H1 (cell line): ENCODE data around the gene ZNF808. TPM values are rescaled to one million over a fixed set of nuclear protein-coding genes. Genes with fewer than 3 reads are reported as not detected.

ENCODE experiments used
- CTCF ChIA-PET: fragments of 300-600 bp; sonication (Branson Sonifier 250); formaldehyde crosslinking; loops from one replicate; lab custom pipeline; 2021; ENCODE audit not compliant: partially characterized antibody; lab: Charles Lee
- POLR2A ChIA-PET: fragments of 300-600 bp; sonication (Branson Sonifier 250); formaldehyde crosslinking; loops from one replicate; lab custom pipeline; 2021; ENCODE audit warnings: inconsistent platforms; ENCODE audit not compliant: partially characterized antibody; lab: Charles Lee
- DNase-seq, 2 experiments: peaks; one replicate each; pipeline versions ENCODE4 v3.0.0 to v3.0.0-alpha.2; 2010 to 2022; ENCODE audit warnings: low spot score in 2 of 2, low read depth in 1 of 2, mixed read lengths in 1 of 2
- FAIRE-seq: peaks from 2 replicates; lab custom pipeline; 2011; peaks lifted over from hg19 to GRCh38; lab: Jason Lieb, UNC
- H2AFZ ChIP-seq: 2 replicates; pipeline ENCODE4 v1.8.1; 2012; ENCODE audit warnings: low read length, inconsistent platforms
- H2AK5ac ChIP-seq: 2 replicates; pipeline ENCODE4 v1.6.1; 2013; ENCODE audit warnings: low read depth, low read length
- H2BK120ac ChIP-seq: replicated peaks from 2 replicates; pipeline ENCODE3; 2013; ENCODE audit warnings: low read depth, low read length, inconsistent platforms
- H2BK12ac ChIP-seq: 2 replicates; pipeline ENCODE4 v1.6.1; 2013; ENCODE audit warnings: low read depth, low read length
- H2BK15ac ChIP-seq: 2 replicates; pipeline ENCODE4 v1.6.1; 2013; ENCODE audit warnings: low read length
- H2BK20ac ChIP-seq: 2 replicates; pipeline ENCODE4 v1.6.1; 2013; ENCODE audit warnings: low read length
- H2BK5ac ChIP-seq: 2 replicates; pipeline ENCODE4 v1.6.1; 2013; ENCODE audit warnings: low read depth, low read length
- H3K14ac ChIP-seq: 2 replicates; pipeline ENCODE4 v1.6.1; 2013; ENCODE audit warnings: inconsistent platforms; ENCODE audit not compliant: insufficient read length
- H3K18ac ChIP-seq: 2 replicates; pipeline ENCODE4 v1.6.1; 2013; ENCODE audit warnings: low read length; ENCODE audit errors: extremely low read depth
- H3K23ac ChIP-seq: 2 replicates; pipeline ENCODE4 v1.6.1; 2013; ENCODE audit warnings: inconsistent platforms; ENCODE audit not compliant: insufficient read length
- H3K23me2 ChIP-seq: 2 replicates; pipeline ENCODE4 v1.6.1; 2013; ENCODE audit warnings: low read depth, low read length
- H3K27ac ChIP-seq: 2 replicates; pipeline ENCODE4 v1.6.1; 2011; ENCODE audit warnings: low read depth, low read length, inconsistent platforms
- H3K27me3 ChIP-seq, 4 experiments: replicated peaks in 1 of 4; 1 replicate in 1 of 4; 2 replicates in 3 of 4; pipeline versions ENCODE4 v1.6.1 to v1.8.1; 2011 to 2013; ENCODE audit warnings: low read length in 3 of 4, mild to moderate bottlenecking in 3 of 4, inconsistent platforms in 2 of 4, mixed read lengths in 2 of 4, moderate library complexity in 1 of 4; ENCODE audit not compliant: control insufficient read depth in 3 of 4, insufficient read depth in 3 of 4; ENCODE audit errors: extremely low read depth in 1 of 4
- H3K36me3 ChIP-seq, 4 experiments: 2 replicates each; pipeline versions ENCODE4 v1.6.1 to v1.8.1; 2011 to 2013; ENCODE audit warnings: mild to moderate bottlenecking in 4 of 4, low read length in 3 of 4, moderate library complexity in 2 of 4, control low read depth in 1 of 4, inconsistent platforms in 1 of 4; ENCODE audit not compliant: insufficient read depth in 4 of 4, control insufficient read depth in 2 of 4
- H3K4ac ChIP-seq: replicated peaks from 2 replicates; pipeline ENCODE3; 2013; ENCODE audit warnings: low read length, low read depth, mixed read lengths, inconsistent platforms; ENCODE audit not compliant: insufficient read length
- H3K4me1 ChIP-seq, 4 experiments: replicated peaks in 1 of 4; 1 replicate in 1 of 4; 2 replicates in 3 of 4; pipeline versions ENCODE4 v1.6.1 to v1.8.1; 2011 to 2013; ENCODE audit warnings: low read length in 3 of 4, inconsistent platforms in 2 of 4, mixed read lengths in 1 of 4; ENCODE audit not compliant: insufficient read depth in 4 of 4, control insufficient read depth in 3 of 4
- H3K4me2 ChIP-seq, 2 experiments: 2 replicates each; pipeline versions ENCODE4 v1.6.1 to v1.8.1; 2011 to 2013; ENCODE audit warnings: low read depth in 2 of 2, low read length in 2 of 2, control low read depth in 1 of 2, inconsistent platforms in 1 of 2, mild to moderate bottlenecking in 1 of 2; ENCODE audit not compliant: insufficient read depth in 1 of 2
- H3K4me3 ChIP-seq, 4 experiments: fragments of 200-600, 300-600 bp in 1 of 4; sonication (generic), shearing (Covaris generic), sonication (Bioruptor Twin) in 1 of 4; 2 replicates each; pipeline versions ENCODE4 v1.5.1 to v1.8.1; 2011 to 2016; ENCODE audit warnings: low read length in 4 of 4, low read depth in 3 of 4, control low read depth in 2 of 4, inconsistent platforms in 2 of 4, mild to moderate bottlenecking in 2 of 4, mixed read lengths in 1 of 4, moderate library complexity in 1 of 4; ENCODE audit not compliant: insufficient read depth in 2 of 4; ENCODE audit errors: extremely low read depth in 1 of 4
- H3K56ac ChIP-seq: replicated peaks from 2 replicates; pipeline ENCODE3; 2013; ENCODE audit warnings: low read depth, mild to moderate bottlenecking, mixed read lengths, low read length, inconsistent platforms; ENCODE audit not compliant: insufficient read length
- H3K79me1 ChIP-seq: 2 replicates; pipeline ENCODE4 v1.6.1; 2013; ENCODE audit warnings: low read depth, low read length, control low read depth
- H3K79me2 ChIP-seq, 2 experiments: 2 replicates each; pipeline versions ENCODE4 v1.6.1 to v1.8.1; 2012 to 2013; ENCODE audit warnings: low read length in 2 of 2, mild to moderate bottlenecking in 2 of 2, inconsistent platforms in 1 of 2; ENCODE audit not compliant: insufficient read depth in 2 of 2, control insufficient read depth in 1 of 2
- H3K9ac ChIP-seq, 4 experiments: replicated peaks in 1 of 4; 1 replicate in 1 of 4; 2 replicates in 3 of 4; pipeline versions ENCODE4 v1.6.1 to v1.8.1; 2011 to 2013; ENCODE audit warnings: low read depth in 3 of 4, low read length in 3 of 4, control low read depth in 2 of 4, mild to moderate bottlenecking in 2 of 4, moderate library complexity in 2 of 4, inconsistent platforms in 1 of 4; ENCODE audit errors: extremely low read depth in 1 of 4
- H3K9me3 ChIP-seq, 2 experiments: 2 replicates each; pipeline versions ENCODE4 v1.6.1 to v1.8.1; 2012 to 2013; ENCODE audit warnings: mild to moderate bottlenecking in 2 of 2, moderate library complexity in 2 of 2, control low read depth in 1 of 2, inconsistent platforms in 1 of 2, low read depth in 1 of 2, low read length in 1 of 2, mixed read lengths in 1 of 2; ENCODE audit not compliant: insufficient read depth in 2 of 2
- H4K20me1 ChIP-seq, 2 experiments: replicated peaks in 1 of 2; 2 replicates each; pipeline versions ENCODE3 to v1.8.1; 2011 to 2013; ENCODE audit warnings: inconsistent platforms in 2 of 2, low read length in 2 of 2, mild to moderate bottlenecking in 1 of 2; ENCODE audit not compliant: insufficient read depth in 2 of 2, control insufficient read depth in 1 of 2
- H4K5ac ChIP-seq: 2 replicates; pipeline ENCODE4 v1.6.1; 2013; ENCODE audit warnings: low read length, low read depth, mixed read lengths, inconsistent platforms; ENCODE audit not compliant: insufficient read length
- H4K8ac ChIP-seq: 2 replicates; pipeline ENCODE4 v1.8.0; 2013; ENCODE audit warnings: mild to moderate bottlenecking, moderate library complexity, low read length, inconsistent platforms; ENCODE audit not compliant: insufficient read depth; ENCODE audit errors: extremely low read depth
- H4K91ac ChIP-seq: replicated peaks from 2 replicates; pipeline ENCODE3; 2013; ENCODE audit warnings: low read length, mixed read lengths, inconsistent platforms; ENCODE audit not compliant: insufficient read length
- BRCA1 ChIP-seq: IDR thresholded peaks from 2 replicates; pipeline ENCODE4 v1.6.1; 2012; ENCODE audit warnings: low read depth, low read length, improper control_type of control experiment
- CBX8 ChIP-seq: fragments of 300-800, 300-1000 bp; sonication (generic); IDR thresholded peaks from 2 replicates; pipeline ENCODE4 v1.7.1; 2016; ENCODE audit warnings: low read depth, low read length, borderline replicate concordance
- CEBPB ChIP-seq: IDR thresholded peaks from 2 replicates; pipeline ENCODE4 v1.6.1; 2012; ENCODE audit warnings: low read depth, low read length
- EGR1 ChIP-seq: IDR thresholded peaks from 2 replicates; pipeline ENCODE4 v1.6.1; 2011; ENCODE audit warnings: low read depth, low read length, borderline replicate concordance
- GABPA ChIP-seq: IDR thresholded peaks from 2 replicates; pipeline ENCODE4 v1.6.1; 2011; ENCODE audit warnings: mild to moderate bottlenecking, low read length, moderate library complexity, borderline replicate concordance; ENCODE audit not compliant: insufficient read depth
- GTF2F1 ChIP-seq: IDR thresholded peaks from 2 replicates; pipeline ENCODE4 v1.6.1; 2012; ENCODE audit warnings: low read depth, low read length, improper control_type of control experiment, borderline replicate concordance
- MAFK ChIP-seq: IDR thresholded peaks from 2 replicates; pipeline ENCODE4 v1.6.1; 2012; ENCODE audit warnings: low read depth, mild to moderate bottlenecking, improper control_type of control experiment, low read length
- NRF1 ChIP-seq: IDR thresholded peaks from 2 replicates; pipeline ENCODE4 v1.6.1; 2011; ENCODE audit warnings: mild to moderate bottlenecking, low read depth, low read length, improper control_type of control experiment
- RNF2 ChIP-seq: fragments of 200-900, 300-1000 bp; sonication (generic); IDR thresholded peaks from 2 replicates; pipeline ENCODE4 v1.7.1; 2016; ENCODE audit warnings: borderline replicate concordance, low read depth, mild to moderate bottlenecking, antibody characterized with exemption, low read length; ENCODE audit not compliant: poor library complexity, severe bottlenecking; ENCODE audit errors: missing control alignments
- SP1 ChIP-seq: IDR thresholded peaks from 2 replicates; pipeline ENCODE4 v1.6.1; 2011; ENCODE audit warnings: low read depth, low read length
- WGBS, 2 experiments: shearing (Covaris generic) in 1 of 2; methylation state at CpG; one replicate each; pipeline versions ENCODE4 v1.1.6 to v1.1.7; 2013 to 2015; ENCODE audit warnings: low lambda C conversion rate in 2 of 2, mixed read lengths in 2 of 2, inconsistent platforms in 1 of 2, low coverage in 1 of 2, missing lambda C conversion rate in 1 of 2; ENCODE audit not compliant: insufficient replicate concordance in 2 of 2, insufficient coverage in 1 of 2, insufficient read length in 1 of 2; ENCODE audit errors: extremely low coverage in 1 of 2, missing lambda C conversion rate in 1 of 2; 5-methylcytosine and 5-hydroxymethylcytosine counted together
- polyA plus RNA-seq, 7 experiments: library from polyadenylated mRNA; depleted of rRNA in 3 of 7; stranded (reverse) in 5 of 7; unstranded in 2 of 7; fragments of >200 nt in 5 of 7; fragments of 200-250 nt in 2 of 7; gene quantifications; 1 replicate in 5 of 7; 2 replicates in 1 of 7; 4 replicates in 1 of 7; pipeline versions ENCODE4 v1.2.1 to v1.2.3, GENCODE V29; 2011 to 2013; ENCODE audit warnings: missing spikeins in 2 of 7, mixed read lengths in 2 of 7
- total RNA-seq: library from RNA; stranded (reverse); fragmentation: NEBNext Ultra II Directional; extraction: Animal tissue kit (Norgen Biotek cat#: 25700); gene quantifications from 2 replicates; pipeline ENCODE4 v1.2.1, GENCODE V29; 2021
- TF ChIP-seq, protein P1 (sequence below), 3 experiments: IDR thresholded peaks; 1 replicate in 2 of 3; 2 replicates in 1 of 3; pipeline versions ENCODE4 v1.5.1 to v1.6.1; 2011; ENCODE audit warnings: low read length in 3 of 3, mild to moderate bottlenecking in 3 of 3, inconsistent platforms in 2 of 3, low read depth in 1 of 3, moderate library complexity in 1 of 3; ENCODE audit not compliant: insufficient read depth in 1 of 3; ENCODE audit errors: control extremely low read depth in 1 of 3

The ZNF808 gene
- total and polyA plus RNA-seq, 2 of the 8 experiments (the other 6 are each of a cell fraction or from before 2014, with no cell fraction given) = 3.9 to 25.9 TPM

DNA sequence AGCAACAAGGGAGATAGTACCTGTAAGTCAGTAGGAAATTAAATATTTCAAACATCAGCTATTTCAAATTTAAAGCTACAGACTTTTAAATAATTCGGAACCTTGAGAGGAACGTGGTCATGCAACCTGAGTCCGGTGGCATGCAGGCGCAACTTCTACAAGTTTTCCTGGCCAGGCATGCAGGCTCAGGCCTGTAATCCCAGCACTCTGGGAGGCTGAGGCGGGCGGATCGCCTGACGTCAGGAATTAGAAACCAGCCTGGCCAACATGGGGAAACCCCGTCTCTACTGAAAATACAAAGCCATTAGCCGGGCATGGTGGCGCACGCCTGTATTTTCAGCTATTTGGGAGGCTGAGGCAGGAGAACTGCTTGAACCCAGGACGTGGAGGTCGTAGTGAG lies 40.5 kb downstream of the ZNF808 start:
- Histone ChIP-seq H4K91ac (no peak overlapping the region), H4K20me1 (peaks cover 2 to 3% of the 10 kb centered on the region in 2 experiments), H3K23ac (no peak overlapping the region), H3K4me2 (no peak overlapping the region), H4K5ac (no peak overlapping the region), H3K27ac (no peak overlapping the region), H3K9me3 (no peaks in the 10 kb centered on the region), H3K36me3 (peaks cover 0 to 3% (median 0%) of the 10 kb centered on the region in 4 experiments; a peak in 1 of 8 replicates), H3K9ac (no peak overlapping the region), H3K27me3 (no peaks in the 10 kb centered on the region), H3K18ac (no peak overlapping the region), H4K8ac (no peak overlapping the region), H2BK15ac (no peak overlapping the region), H3K4ac (no peak overlapping the region), H3K14ac (no peak overlapping the region), H3K56ac (no peak overlapping the region), H2BK120ac (no peak overlapping the region), H3K4me1 (peaks cover 0 to 6% (median 6%) of the 10 kb centered on the region in 4 experiments; a peak in 5 of 7 replicates), H3K79me1 (peaks cover 4% of the 10 kb centered on the region), H2BK12ac (no peak overlapping the region), H3K23me2 (peaks cover 3% of the 10 kb centered on the region; the same call in 1 of the 2 replicates), H3K4me3 (no peak overlapping the region), H2AK5ac (no peak overlapping the region), H3K79me2 (0 out of 4 replicates have a peak, but pooled peaks cover 0 to 5% of the 10 kb centered on the region in 2 experiments), H2BK20ac (no peak overlapping the region), H2AFZ (no peak overlapping the region), H2BK5ac (no peak overlapping the region)
- POLR2A ChIA-PET = interaction anchor here (0.9 kb wide), 1 partner anchor 176 kb away, joined by 3 read pairs; no protein-coding TSS in a partner anchor
- 95% methylated on average over 14 of the region's 14 CpGs; no CpG with 5 or more reads in 1 of the 2 experiments for WGBS, 2 experiments
- FAIRE-seq (no peak), DNase-seq (no peak)
- CTCF ChIA-PET = interaction anchor here (1.2 kb wide), 1 partner anchor 24 kb away, joined by 4 read pairs; no protein-coding TSS in a partner anchor
- TF ChIP-seq CBX8 = no peak
- no peak for TF ChIP-seq RNF2
- no peak for TF ChIP-seq GABPA
- TF ChIP-seq, protein P1, sequence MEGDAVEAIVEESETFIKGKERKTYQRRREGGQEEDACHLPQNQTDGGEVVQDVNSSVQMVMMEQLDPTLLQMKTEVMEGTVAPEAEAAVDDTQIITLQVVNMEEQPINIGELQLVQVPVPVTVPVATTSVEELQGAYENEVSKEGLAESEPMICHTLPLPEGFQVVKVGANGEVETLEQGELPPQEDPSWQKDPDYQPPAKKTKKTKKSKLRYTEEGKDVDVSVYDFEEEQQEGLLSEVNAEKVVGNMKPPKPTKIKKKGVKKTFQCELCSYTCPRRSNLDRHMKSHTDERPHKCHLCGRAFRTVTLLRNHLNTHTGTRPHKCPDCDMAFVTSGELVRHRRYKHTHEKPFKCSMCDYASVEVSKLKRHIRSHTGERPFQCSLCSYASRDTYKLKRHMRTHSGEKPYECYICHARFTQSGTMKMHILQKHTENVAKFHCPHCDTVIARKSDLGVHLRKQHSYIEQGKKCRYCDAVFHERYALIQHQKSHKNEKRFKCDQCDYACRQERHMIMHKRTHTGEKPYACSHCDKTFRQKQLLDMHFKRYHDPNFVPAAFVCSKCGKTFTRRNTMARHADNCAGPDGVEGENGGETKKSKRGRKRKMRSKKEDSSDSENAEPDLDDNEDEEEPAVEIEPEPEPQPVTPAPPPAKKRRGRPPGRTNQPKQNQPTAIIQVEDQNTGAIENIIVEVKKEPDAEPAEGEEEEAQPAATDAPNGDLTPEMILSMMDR (IDR thresholded peaks at IDR 0.05; ENCODE audit: control extremely low read depth in 1 of 3, insufficient read depth in 1 of 3, low read depth in 1 of 3, low read length in 3 of 3) = no peak
- no peak for TF ChIP-seq BRCA1
- TF ChIP-seq GTF2F1 = no peak
- TF ChIP-seq EGR1 = no peak
- TF ChIP-seq SP1 = no peak
- TF ChIP-seq CEBPB = no peak
- no peak for TF ChIP-seq NRF1
- no peak for TF ChIP-seq MAFK
